ENCODE measurements around the gene PLCXD3. TPM values are rescaled to one million over a fixed set of nuclear protein-coding genes. Genes with fewer than 3 reads are reported as not detected.

The PLCXD3 gene
- total and polyA plus RNA-seq, 10 of the 15 experiments (the other 5 are each of a cell fraction or from before 2014, with no cell fraction given), result not detected

DNA sequence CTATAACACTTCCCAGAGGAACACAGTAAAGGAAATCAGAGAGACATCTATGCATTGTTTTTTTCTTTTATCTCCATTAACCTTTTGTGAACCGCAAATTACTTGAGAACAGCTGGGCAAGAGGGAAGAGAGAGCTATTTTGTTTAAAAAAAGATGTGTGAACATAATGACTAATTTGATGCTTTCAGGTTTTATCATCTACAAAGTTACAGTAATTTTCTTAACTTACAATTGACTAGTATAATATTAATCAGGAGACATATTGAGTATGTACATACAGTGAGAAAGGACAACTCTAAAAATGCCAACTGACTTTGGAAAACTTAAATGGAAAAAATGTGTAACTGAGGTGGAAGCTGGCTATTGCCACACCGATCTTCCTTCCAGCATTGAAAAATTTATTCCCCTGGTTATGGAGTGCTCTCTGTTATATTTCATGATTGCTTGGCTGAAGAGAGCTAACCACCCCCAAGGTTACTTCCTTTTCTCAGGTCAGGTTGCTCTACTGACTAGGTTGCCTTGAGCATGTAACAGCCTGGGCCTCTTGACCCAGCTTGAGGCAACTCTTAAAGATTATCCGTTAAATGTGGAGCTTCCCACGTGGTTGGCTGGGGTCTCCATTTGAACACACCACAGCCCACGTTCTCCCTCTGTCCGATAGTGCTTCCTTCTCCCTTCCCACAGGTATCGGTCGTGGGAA, 234.4 kb downstream of the PLCXD3 start:
- ATAC-seq (peak; percentile 65), DNase-seq (ENCODE audit: low read depth, low spot score) (no peak), FAIRE-seq (no peak)
- Histone ChIP-seq H3K79me2 (ENCODE audit: control insufficient read depth, insufficient read depth, low read length) (no peaks in the 10 kb centered on the region), H2AFZ (ENCODE audit: control insufficient read depth, low read depth, low read length) (no peak overlapping the region), H3K4me3 (no peak overlapping the region), H4K20me1 (ENCODE audit: control insufficient read depth, insufficient read depth) (no peaks in the 10 kb centered on the region), H3K4me2 (ENCODE audit: control insufficient read depth, insufficient read depth) (no peak overlapping the region), H3K4me1 (ENCODE audit: control insufficient read depth, insufficient read depth, low read length) (no peaks in the 10 kb centered on the region), H3K9me3 (replicated peaks; ENCODE audit: control insufficient read depth, insufficient read depth, low read length) (no peaks in the 10 kb centered on the region), H3K27ac (ENCODE audit: control insufficient read depth, insufficient read depth) (no peak overlapping the region), H3K27me3 (replicated peaks in 1 of 2; ENCODE audit: control insufficient read depth in 2 of 2, insufficient read depth in 2 of 2, low read length in 1 of 2) (no peaks in the 10 kb centered on the region), H3K9ac (ENCODE audit: control insufficient read depth, insufficient read depth, low read length) (no peak overlapping the region), H3K36me3 (ENCODE audit: control insufficient read depth in 2 of 2, insufficient read depth in 2 of 2, low read length in 1 of 2) (no peaks in the 10 kb centered on the region)
- TF ChIP-seq MTA2 (IDR thresholded peaks at IDR 0.05; ENCODE audit: low read depth) (peak; percentile 14; the same call in 1 of the 2 replicates), RUNX3 (IDR thresholded peaks at IDR 0.05; ENCODE audit: low read length) (peak; percentile 19; the same call in 1 of the 2 replicates), JUND (IDR thresholded peaks at IDR 0.05; ENCODE audit: low read depth, low read length) (no peak)
- RAD21 ChIA-PET (ENCODE audit: unreplicated experiment), result no interaction called here
- BruUV-seq (replicated peaks), result no TSS peak
- CTCF ChIA-PET, result no interaction called here
- POLR2A ChIA-PET, result interaction anchor here (0.6 kb wide), 1 partner anchor 28 kb away, joined by 5 read pairs; no protein-coding TSS in a partner anchor
- WGBS (ENCODE audit: insufficient coverage, insufficient replicate concordance, low lambda C conversion rate, missing lambda C conversion rate), result 16% methylated on average over 8 of the region's 8 CpGs
- in situ Hi-C loops (cut with MboI) (loop anchor here (25.0 kb wide), 1 partner anchor 561 kb away; no protein-coding TSS in a partner anchor), intact Hi-C loops (cut with micrococcal nuclease; ENCODE audit: unreplicated experiment) (loop anchor here (10.0 kb wide), 1 partner anchor 371 kb away; the partner anchor contains the start of gene C7)
- SMC1A ChIA-PET (ENCODE audit: uncharacterized antibody, unreplicated experiment), result interaction anchor here (0.6 to 1.6 kb wide), 4 partner anchors 8 to 428 kb away, joined by 3 read pairs; no protein-coding TSS in a partner anchor

DNA sequence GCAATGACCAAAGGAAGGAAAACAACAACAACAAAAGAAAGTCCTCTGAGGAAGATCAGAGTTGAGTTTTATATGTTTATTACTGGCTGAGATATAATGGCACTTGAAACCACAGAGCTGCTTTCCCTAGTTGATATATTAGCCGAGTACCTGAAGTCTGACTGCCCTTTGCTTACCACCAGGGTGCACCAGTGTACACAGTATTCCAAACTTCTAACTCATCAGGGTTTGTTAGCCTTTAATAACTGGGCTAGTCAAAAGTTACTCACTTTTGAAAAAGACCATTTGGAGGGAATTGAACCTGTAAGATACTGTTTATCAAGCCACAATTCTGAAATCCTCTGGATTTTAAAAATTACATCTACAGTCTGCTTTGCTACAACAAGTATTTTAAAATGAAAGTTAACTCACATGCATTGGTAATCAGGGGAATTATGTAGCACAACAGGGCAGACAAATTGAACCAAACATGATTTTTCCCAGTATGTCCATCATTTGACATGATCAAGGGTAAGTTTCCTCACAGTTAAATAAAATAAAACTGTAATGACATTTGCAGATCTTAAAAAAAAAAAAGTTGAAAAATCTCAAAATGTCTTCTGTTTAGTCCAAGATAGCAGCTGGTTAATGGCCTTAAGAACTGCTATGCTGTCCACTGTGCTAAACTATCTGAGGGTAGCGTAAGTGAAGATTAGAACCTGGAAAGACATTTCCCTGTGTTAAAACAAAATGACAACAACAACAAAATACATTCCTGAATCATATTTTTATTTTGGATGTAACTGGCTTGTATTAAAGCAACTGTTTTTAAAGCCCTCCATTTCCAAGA, 239.8 kb downstream of the PLCXD3 start:
- intact Hi-C loops (cut with micrococcal nuclease; ENCODE audit: unreplicated experiment) (loop anchor here (1.0 to 10.0 kb wide), 4 partner anchors 249 to 572 kb away; partner anchors contain the start of gene C7), in situ Hi-C loops (cut with MboI) (no loop called here)
- Histone ChIP-seq H3K4me2 (ENCODE audit: control insufficient read depth, insufficient read depth) (no peak overlapping the region), H4K20me1 (ENCODE audit: control insufficient read depth, insufficient read depth) (no peaks in the 10 kb centered on the region), H3K36me3 (ENCODE audit: control insufficient read depth in 2 of 2, insufficient read depth in 2 of 2, low read length in 1 of 2) (no peaks in the 10 kb centered on the region), H2AFZ (ENCODE audit: control insufficient read depth, low read depth, low read length) (no peak overlapping the region), H3K27me3 (replicated peaks in 1 of 2; ENCODE audit: control insufficient read depth in 2 of 2, insufficient read depth in 2 of 2, low read length in 1 of 2) (no peaks in the 10 kb centered on the region), H3K79me2 (ENCODE audit: control insufficient read depth, insufficient read depth, low read length) (no peaks in the 10 kb centered on the region), H3K4me3 (no peak overlapping the region), H3K9ac (ENCODE audit: control insufficient read depth, insufficient read depth, low read length) (no peak overlapping the region), H3K27ac (ENCODE audit: control insufficient read depth, insufficient read depth) (no peak overlapping the region), H3K4me1 (ENCODE audit: control insufficient read depth, insufficient read depth, low read length) (no peaks in the 10 kb centered on the region), H3K9me3 (replicated peaks; ENCODE audit: control insufficient read depth, insufficient read depth, low read length) (no peaks in the 10 kb centered on the region)
- ChIA-PET CTCF (interaction anchor here (0.6 to 3.7 kb wide), 13 partner anchors 9 to 573 kb away, joined by 3 to 18 read pairs (median 4); no protein-coding TSS in a partner anchor), POLR2A (interaction anchor here (0.5 kb wide), 1 partner anchor 1504 kb away, joined by 4 read pairs; no protein-coding TSS in a partner anchor), SMC1A (ENCODE audit: uncharacterized antibody, unreplicated experiment) (interaction anchor here (0.6 to 1.2 kb wide), 8 partner anchors 8 to 572 kb away, joined by 3 read pairs; no protein-coding TSS in a partner anchor), RAD21 (ENCODE audit: unreplicated experiment) (interaction anchor here (0.8 to 2.6 kb wide), 7 partner anchors 76 to 573 kb away, joined by 3 to 11 read pairs (median 4); no protein-coding TSS in a partner anchor)
- WGBS (ENCODE audit: insufficient coverage, insufficient replicate concordance, low lambda C conversion rate, missing lambda C conversion rate), result 39% methylated on average over 2 of the region's 2 CpGs
- FAIRE-seq, result peak; percentile 73
- ATAC-seq, result peak; percentile 90
- BruUV-seq (replicated peaks), result no TSS peak
- TF ChIP-seq NFYA (IDR thresholded peaks at IDR 0.05; ENCODE audit: borderline replicate concordance, low read depth, low read length) (no peak), YY1 (IDR thresholded peaks at IDR 0.05; ENCODE audit: low read depth, low read length) (0 out of 2 replicates have a peak, but pooled peaks have one; percentile 21), RAD21 (IDR thresholded peaks at IDR 0.05; ENCODE audit: insufficient read depth, low read depth, low read length) (peak; percentile 71), SMC3 (IDR thresholded peaks at IDR 0.05; ENCODE audit: borderline replicate concordance, low read length) (peak; percentile 76), YBX1 (IDR thresholded peaks at IDR 0.05) (no peak)
- TF ChIP-seq, protein P1, sequence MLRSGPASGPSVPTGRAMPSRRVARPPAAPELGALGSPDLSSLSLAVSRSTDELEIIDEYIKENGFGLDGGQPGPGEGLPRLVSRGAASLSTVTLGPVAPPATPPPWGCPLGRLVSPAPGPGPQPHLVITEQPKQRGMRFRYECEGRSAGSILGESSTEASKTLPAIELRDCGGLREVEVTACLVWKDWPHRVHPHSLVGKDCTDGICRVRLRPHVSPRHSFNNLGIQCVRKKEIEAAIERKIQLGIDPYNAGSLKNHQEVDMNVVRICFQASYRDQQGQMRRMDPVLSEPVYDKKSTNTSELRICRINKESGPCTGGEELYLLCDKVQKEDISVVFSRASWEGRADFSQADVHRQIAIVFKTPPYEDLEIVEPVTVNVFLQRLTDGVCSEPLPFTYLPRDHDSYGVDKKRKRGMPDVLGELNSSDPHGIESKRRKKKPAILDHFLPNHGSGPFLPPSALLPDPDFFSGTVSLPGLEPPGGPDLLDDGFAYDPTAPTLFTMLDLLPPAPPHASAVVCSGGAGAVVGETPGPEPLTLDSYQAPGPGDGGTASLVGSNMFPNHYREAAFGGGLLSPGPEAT (IDR thresholded peaks at IDR 0.05; ENCODE audit: low read depth), result no peak
- TF ChIP-seq, protein P2, sequence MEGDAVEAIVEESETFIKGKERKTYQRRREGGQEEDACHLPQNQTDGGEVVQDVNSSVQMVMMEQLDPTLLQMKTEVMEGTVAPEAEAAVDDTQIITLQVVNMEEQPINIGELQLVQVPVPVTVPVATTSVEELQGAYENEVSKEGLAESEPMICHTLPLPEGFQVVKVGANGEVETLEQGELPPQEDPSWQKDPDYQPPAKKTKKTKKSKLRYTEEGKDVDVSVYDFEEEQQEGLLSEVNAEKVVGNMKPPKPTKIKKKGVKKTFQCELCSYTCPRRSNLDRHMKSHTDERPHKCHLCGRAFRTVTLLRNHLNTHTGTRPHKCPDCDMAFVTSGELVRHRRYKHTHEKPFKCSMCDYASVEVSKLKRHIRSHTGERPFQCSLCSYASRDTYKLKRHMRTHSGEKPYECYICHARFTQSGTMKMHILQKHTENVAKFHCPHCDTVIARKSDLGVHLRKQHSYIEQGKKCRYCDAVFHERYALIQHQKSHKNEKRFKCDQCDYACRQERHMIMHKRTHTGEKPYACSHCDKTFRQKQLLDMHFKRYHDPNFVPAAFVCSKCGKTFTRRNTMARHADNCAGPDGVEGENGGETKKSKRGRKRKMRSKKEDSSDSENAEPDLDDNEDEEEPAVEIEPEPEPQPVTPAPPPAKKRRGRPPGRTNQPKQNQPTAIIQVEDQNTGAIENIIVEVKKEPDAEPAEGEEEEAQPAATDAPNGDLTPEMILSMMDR (IDR thresholded peaks at IDR 0.05 in 2 of 3, conservative IDR thresholded peaks at IDR 0.05 in 1 of 3; ENCODE audit: control insufficient read depth in 2 of 3, extremely low read depth in 1 of 3, insufficient read depth in 1 of 3, low read depth in 3 of 3, low read length in 3 of 3), result peak; percentile 58 to 70 (median 63); a peak in 5 of 6 replicates
- DNase-seq (ENCODE audit: low read depth, low spot score), result no peak
